Measurements from ENCODE around the gene FLAD1.

DNA sequence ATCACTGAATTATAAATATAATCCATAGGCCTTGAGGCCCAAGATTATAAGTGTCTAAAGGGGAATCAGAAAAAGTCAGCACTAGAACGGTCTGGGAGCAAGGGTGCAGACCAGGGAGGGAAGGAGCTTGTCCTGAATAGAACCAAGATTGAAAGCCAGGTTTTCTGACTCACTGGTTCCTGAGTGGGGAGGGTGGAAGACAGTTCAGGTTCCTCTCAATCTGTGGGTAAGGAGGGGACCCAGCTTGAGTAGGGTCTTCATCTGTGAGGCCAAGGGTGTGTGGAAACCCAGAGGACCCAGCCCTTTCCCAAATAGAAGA lies 11.1 kb downstream of the FLAD1 start:
- TF ChIP-seq, protein P1, sequence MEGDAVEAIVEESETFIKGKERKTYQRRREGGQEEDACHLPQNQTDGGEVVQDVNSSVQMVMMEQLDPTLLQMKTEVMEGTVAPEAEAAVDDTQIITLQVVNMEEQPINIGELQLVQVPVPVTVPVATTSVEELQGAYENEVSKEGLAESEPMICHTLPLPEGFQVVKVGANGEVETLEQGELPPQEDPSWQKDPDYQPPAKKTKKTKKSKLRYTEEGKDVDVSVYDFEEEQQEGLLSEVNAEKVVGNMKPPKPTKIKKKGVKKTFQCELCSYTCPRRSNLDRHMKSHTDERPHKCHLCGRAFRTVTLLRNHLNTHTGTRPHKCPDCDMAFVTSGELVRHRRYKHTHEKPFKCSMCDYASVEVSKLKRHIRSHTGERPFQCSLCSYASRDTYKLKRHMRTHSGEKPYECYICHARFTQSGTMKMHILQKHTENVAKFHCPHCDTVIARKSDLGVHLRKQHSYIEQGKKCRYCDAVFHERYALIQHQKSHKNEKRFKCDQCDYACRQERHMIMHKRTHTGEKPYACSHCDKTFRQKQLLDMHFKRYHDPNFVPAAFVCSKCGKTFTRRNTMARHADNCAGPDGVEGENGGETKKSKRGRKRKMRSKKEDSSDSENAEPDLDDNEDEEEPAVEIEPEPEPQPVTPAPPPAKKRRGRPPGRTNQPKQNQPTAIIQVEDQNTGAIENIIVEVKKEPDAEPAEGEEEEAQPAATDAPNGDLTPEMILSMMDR (IDR thresholded peaks at IDR 0.05 in 4 of 5, conservative IDR thresholded peaks at IDR 0.05 in 1 of 5) = no peak
- no peak for TF ChIP-seq POLR2A (IDR thresholded peaks at IDR 0.05)

Measured in gastrocnemius medialis (tissue), 4 donors.